PC-3 (cell line): ENCODE measurements around the gene TYRO3. TPM values are rescaled to one million over a fixed set of nuclear protein-coding genes. Genes with fewer than 3 reads are reported as not detected.

Source experiments
- ATAC-seq: fragments of 200-7000 bp; cut with Tn5 transposase; 2 replicates; pipeline ENCODE4 v1.9.1; 2020; ENCODE audit warnings: mild to moderate bottlenecking, moderate library complexity
- BruUV-seq: library from RNA; stranded (reverse); fragments of 400-500 nt; replicated peaks from 2 replicates; lab custom pipeline; 2021; lab: Mats Ljungman, UMichigan
- CTCF ChIA-PET: fragments of 300-600 bp; sonication (Branson Sonifier 250); formaldehyde crosslinking; loops from one replicate; lab custom pipeline; 2022; ENCODE audit warnings: antibody characterized with exemption; lab: Charles Lee
- POLR2A ChIA-PET: fragments of 300-600 bp; sonication (Branson Sonifier 250); formaldehyde crosslinking; loops from one replicate; lab custom pipeline; 2022; ENCODE audit warnings: antibody characterized with exemption; ENCODE audit not compliant: unreplicated experiment; lab: Charles Lee
- DNase-seq: peaks from one replicate; pipeline ENCODE4 v3.0.0-alpha.2; 2015
- H2AFZ ChIP-seq: fragments of 300-600 bp; sonication (generic); 2 replicates; pipeline ENCODE4 v1.6.0; 2016; ENCODE audit warnings: antibody characterized with exemption, low read length
- H3F3A ChIP-seq: fragments of 300-600 bp; sonication (generic); one replicate; pipeline ENCODE4 v1.6.0; 2017; ENCODE audit warnings: antibody characterized with exemption, low read length, control low read depth, mild to moderate bottlenecking; ENCODE audit not compliant: unreplicated experiment
- H3K27ac ChIP-seq: fragments of 300-600 bp; sonication (generic); 2 replicates; pipeline ENCODE4 v1.5.1; 2016; ENCODE audit warnings: mild to moderate bottlenecking, low read length
- H3K27me3 ChIP-seq: fragments of 300-600 bp; sonication (generic); 2 replicates; pipeline ENCODE4 v1.6.1; 2016; ENCODE audit warnings: low read length, mixed read lengths
- H3K36me3 ChIP-seq: fragments of 300-600 bp; sonication (generic); 2 replicates; pipeline ENCODE4 v1.6.1; 2016; ENCODE audit warnings: low read depth, mixed run types, low read length, mixed read lengths
- H3K4me1 ChIP-seq: fragments of 300-600 bp; sonication (generic); 2 replicates; pipeline ENCODE4 v1.5.1; 2016; ENCODE audit warnings: low read length; ENCODE audit not compliant: insufficient read depth
- H3K4me2 ChIP-seq: fragments of 300-600 bp; sonication (generic); 2 replicates; pipeline ENCODE4 v1.6.0; 2016; ENCODE audit warnings: low read length
- H3K4me3 ChIP-seq: fragments of 300-600 bp; sonication (generic); 2 replicates; pipeline ENCODE4 v1.5.1; 2016; ENCODE audit warnings: mild to moderate bottlenecking, low read length, mixed read lengths
- H3K79me2 ChIP-seq: fragments of 300-600 bp; sonication (generic); 2 replicates; pipeline ENCODE4 v1.6.1; 2017; ENCODE audit warnings: low read length, mixed read lengths
- H3K9ac ChIP-seq: fragments of 300-600 bp; sonication (generic); 2 replicates; pipeline ENCODE4 v1.6.0; 2016; ENCODE audit warnings: mild to moderate bottlenecking, low read length
- H3K9me2 ChIP-seq: fragments of 300-600 bp; sonication (generic); replicated peaks from 2 replicates; pipeline ENCODE4 v1.6.1; 2016; ENCODE audit warnings: mixed run types, low read length, mixed read lengths
- H3K9me3 ChIP-seq: fragments of 300-600 bp; sonication (generic); 2 replicates; pipeline ENCODE4 v1.6.1; 2016; ENCODE audit warnings: low read length, mixed read lengths
- H4K20me1 ChIP-seq: fragments of 300-600 bp; sonication (generic); 2 replicates; pipeline ENCODE4 v1.6.1; 2016; ENCODE audit warnings: low read length, mixed read lengths
- CTCF ChIP-seq: fragments of 300-600 bp; sonication (generic); conservative IDR thresholded peaks from 2 replicates; pipeline ENCODE4 v1.5.1; 2017; ENCODE audit warnings: antibody characterized with exemption, low read depth, mild to moderate bottlenecking, low read length
- EZH2 ChIP-seq: fragments of 300-600 bp; sonication (generic); IDR thresholded peaks from one replicate; pipeline ENCODE4 v1.6.1; 2017; ENCODE audit warnings: antibody characterized with exemption, mild to moderate bottlenecking, low read length; ENCODE audit not compliant: unreplicated experiment
- EZH2phosphoT487 ChIP-seq: fragments of 300-600 bp; sonication (generic); IDR thresholded peaks from 2 replicates; pipeline ENCODE4 v1.6.1; 2018; ENCODE audit warnings: mild to moderate bottlenecking, antibody characterized with exemption, low read length, borderline replicate concordance
- intact Hi-C: fragments of 100-400 bp; cut with micrococcal nuclease; formaldehyde crosslinking; loops from 2 replicates; pipeline ENCODE4 v1.9.0; 2023
- total RNA-seq: library from RNA; depleted of rRNA; stranded (reverse); fragments of >200 nt; gene quantifications from 2 replicates; pipeline ENCODE4 v1.2.3, GENCODE V29; 2014

TYRO3 gene
- total RNA-seq, 1 experiment from 2014 or later: 23.5 TPM

- H3K36me3 ChIP-seq: peaks cover 10% of the 10 kb centered on the region; the same call in 1 of the 2 replicates
- H3K9me2 ChIP-seq: no peaks in the 10 kb centered on the region
- ATAC-seq (no peak), DNase-seq (no peak)
- no peak overlapping the region for H3K9ac ChIP-seq
- no peaks in the 10 kb centered on the region for H3K27me3 ChIP-seq
- H3K4me2 ChIP-seq: no peak overlapping the region
- no peaks in the 10 kb centered on the region for H3F3A ChIP-seq
- no peaks in the 10 kb centered on the region for H3K79me2 ChIP-seq
- H3K27ac ChIP-seq: no peak overlapping the region
- TF ChIP-seq EZH2phosphoT487 (no peak), CTCF (no peak), EZH2 (no peak)
- ChIA-PET CTCF (no interaction called here), POLR2A (no interaction called here)
- intact Hi-C loops: no loop called here
- H4K20me1 ChIP-seq: no peaks in the 10 kb centered on the region
- no peaks in the 10 kb centered on the region for H3K4me1 ChIP-seq
- BruUV-seq: no TSS peak
- H2AFZ ChIP-seq: no peak overlapping the region
- no peak overlapping the region for H3K4me3 ChIP-seq
- H3K9me3 ChIP-seq: no peaks in the 10 kb centered on the region
Measured at GRCh38 chr15:41572866-41573265, 13.9 kb downstream of the TYRO3 start.

DNA sequence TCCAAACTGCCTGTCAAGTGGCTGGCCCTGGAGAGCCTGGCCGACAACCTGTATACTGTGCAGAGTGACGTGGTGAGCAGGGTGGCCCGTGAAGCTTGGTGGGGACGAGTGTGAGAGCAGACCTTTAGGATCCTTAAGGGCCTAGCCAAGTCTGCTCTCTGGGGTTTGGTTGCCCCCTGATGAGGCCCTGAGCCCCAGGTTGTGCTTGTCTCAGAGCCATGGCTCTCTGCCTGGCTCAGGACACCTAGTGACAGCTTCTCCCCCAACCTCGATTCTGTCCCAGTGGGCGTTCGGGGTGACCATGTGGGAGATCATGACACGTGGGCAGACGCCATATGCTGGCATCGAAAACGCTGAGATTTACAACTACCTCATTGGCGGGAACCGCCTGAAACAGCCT lies 14.4 kb downstream of the TYRO3 start:
- Histone ChIP-seq H3K4me2 (no peak overlapping the region), H3K27ac (no peak overlapping the region), H3K4me3 (no peak overlapping the region), H3K27me3 (no peaks in the 10 kb centered on the region), H3K4me1 (no peaks in the 10 kb centered on the region), H4K20me1 (no peaks in the 10 kb centered on the region), H3F3A (no peaks in the 10 kb centered on the region), H3K9me2 (no peaks in the 10 kb centered on the region), H3K9ac (no peak overlapping the region), H2AFZ (no peak overlapping the region), H3K36me3 (peaks cover 10% of the 10 kb centered on the region; the same call in 1 of the 2 replicates), H3K9me3 (no peaks in the 10 kb centered on the region), H3K79me2 (no peaks in the 10 kb centered on the region)
- no TSS peak for BruUV-seq
- TF ChIP-seq EZH2 (no peak), EZH2phosphoT487 (no peak), CTCF (no peak)
- POLR2A ChIA-PET: no interaction called here
- ATAC-seq (no peak), DNase-seq (no peak)
- CTCF ChIA-PET: no interaction called here
- intact Hi-C loops: no loop called here

DNA sequence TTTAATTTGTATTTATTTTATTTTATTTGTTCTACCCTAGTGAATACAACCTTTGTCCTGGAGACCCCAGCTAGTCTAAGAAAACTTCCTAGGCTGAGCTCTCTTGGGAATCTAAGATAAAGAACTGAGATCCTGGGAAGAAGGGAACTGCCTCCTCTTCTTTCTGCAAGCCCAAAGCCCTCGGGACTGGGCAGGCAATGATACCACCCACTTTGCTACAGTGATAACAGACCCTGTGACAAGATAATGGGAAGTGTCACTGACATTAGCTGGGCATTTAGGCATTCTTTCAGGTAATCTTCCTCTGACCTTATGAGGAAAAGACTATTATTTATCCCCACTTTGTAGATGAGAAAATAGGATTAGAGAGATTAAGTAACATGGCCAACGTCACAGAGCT lies 15.1 kb downstream of the TYRO3 start:
- Histone ChIP-seq H3K9me3 (no peaks in the 10 kb centered on the region), H3K4me3 (no peak overlapping the region), H3K4me2 (no peak overlapping the region), H3K27ac (no peak overlapping the region), H3K27me3 (no peaks in the 10 kb centered on the region), H3K9me2 (no peaks in the 10 kb centered on the region), H3K4me1 (no peaks in the 10 kb centered on the region), H2AFZ (no peak overlapping the region), H3F3A (no peaks in the 10 kb centered on the region), H3K9ac (no peak overlapping the region), H4K20me1 (no peaks in the 10 kb centered on the region), H3K79me2 (no peaks in the 10 kb centered on the region), H3K36me3 (peaks cover 10% of the 10 kb centered on the region; the same call in 1 of the 2 replicates)
- DNase-seq (no peak), ATAC-seq (no peak)
- intact Hi-C loops: no loop called here
- POLR2A ChIA-PET: no interaction called here
- CTCF ChIA-PET: no interaction called here
- no TSS peak for BruUV-seq
- TF ChIP-seq CTCF (no peak), EZH2phosphoT487 (no peak), EZH2 (no peak)
